GM23338 (cell line): ENCODE data around the gene ARF1. TPM values are rescaled to one million over a fixed set of nuclear protein-coding genes. Genes with fewer than 3 reads are reported as not detected.

ENCODE experiments used
- ATAC-seq: fragments of 200-7000 bp; cut with Tn5 transposase; 3 replicates; pipeline ENCODE4 v1.9.1; 2020
- DNase-seq: peaks from one replicate; pipeline ENCODE4 v3.0.0-alpha.2; 2015; ENCODE audit warnings: low spot score
- H2AFZ ChIP-seq: fragments of 200-600 bp; sonication (generic); 2 replicates; pipeline ENCODE4 v1.8.0; 2016; ENCODE audit warnings: antibody characterized with exemption, mild to moderate bottlenecking, moderate library complexity
- H3F3A ChIP-seq: fragments of 200-600 bp; sonication (generic); replicated peaks from 2 replicates; pipeline ENCODE4 v1.8.0; 2017; ENCODE audit warnings: antibody characterized with exemption, mixed run types, low read depth
- H3K27ac ChIP-seq: fragments of 200-600 bp; sonication (generic); 2 replicates; pipeline ENCODE4 v1.6.1; 2016; ENCODE audit warnings: low read depth
- H3K27me3 ChIP-seq: fragments of 200-600 bp; sonication (generic); 2 replicates; pipeline ENCODE4 v1.8.0; 2016; ENCODE audit warnings: mild to moderate bottlenecking, mixed run types, moderate library complexity; ENCODE audit not compliant: insufficient read depth
- H3K36me3 ChIP-seq: fragments of 200-600 bp; sonication (generic); 2 replicates; pipeline ENCODE4 v1.8.0; 2016; ENCODE audit warnings: mild to moderate bottlenecking; ENCODE audit not compliant: insufficient read depth
- H3K4me1 ChIP-seq: fragments of 200-600 bp; sonication (generic); 2 replicates; pipeline ENCODE4 v1.8.0; 2016; ENCODE audit warnings: mild to moderate bottlenecking, moderate library complexity; ENCODE audit not compliant: insufficient read depth
- H3K4me2 ChIP-seq: fragments of 200-600 bp; sonication (generic); 2 replicates; pipeline ENCODE4 v1.7.1; 2017; ENCODE audit warnings: mixed run types
- H3K4me3 ChIP-seq: fragments of 200-600 bp; sonication (generic); 2 replicates; pipeline ENCODE4 v1.6.1; 2016; ENCODE audit warnings: mixed run types
- H3K79me2 ChIP-seq: fragments of 200-600 bp; sonication (generic); replicated peaks from 2 replicates; pipeline ENCODE4 v1.8.0; 2017; ENCODE audit warnings: mild to moderate bottlenecking; ENCODE audit not compliant: insufficient read depth
- H3K9me2 ChIP-seq: fragments of 200-600 bp; sonication (generic); 2 replicates; pipeline ENCODE4 v1.8.0; 2017; ENCODE audit not compliant: insufficient read depth
- H4K20me1 ChIP-seq: fragments of 200-600 bp; sonication (generic); replicated peaks from 2 replicates; pipeline ENCODE4 v1.8.0; 2017; ENCODE audit warnings: mild to moderate bottlenecking; ENCODE audit not compliant: insufficient read depth
- H3K27ac Mint-ChIP-seq: 2 replicates; pipeline ENCODE4 v1.8.0; 2020; ENCODE audit warnings: inconsistent platforms, mild to moderate bottlenecking, moderate library complexity, mixed read lengths
- H3K27me3 Mint-ChIP-seq: 3 replicates; pipeline ENCODE4 v1.8.0; 2022; ENCODE audit warnings: low read depth, mild to moderate bottlenecking, moderate library complexity, mixed read lengths, inconsistent platforms; ENCODE audit not compliant: insufficient read depth, poor library complexity
- H3K36me3 Mint-ChIP-seq: 3 replicates; pipeline ENCODE4 v1.8.0; 2021; ENCODE audit warnings: low read depth, mild to moderate bottlenecking, inconsistent platforms, moderate library complexity, mixed read lengths
- H3K4me1 Mint-ChIP-seq: 3 replicates; pipeline ENCODE4 v1.8.0; 2020; ENCODE audit warnings: mild to moderate bottlenecking, inconsistent platforms, mixed read lengths
- H3K4me3 Mint-ChIP-seq: 3 replicates; pipeline ENCODE4 v1.8.0; 2021; ENCODE audit warnings: moderate library complexity, mild to moderate bottlenecking, inconsistent platforms, mixed read lengths
- H3K9me3 Mint-ChIP-seq: 3 replicates; pipeline ENCODE4 v1.8.0; 2020; ENCODE audit warnings: moderate library complexity, mild to moderate bottlenecking, inconsistent platforms, mixed read lengths
- CREB1 ChIP-seq: fragments of 250-450 bp; sonication (Bioruptor Pico); IDR thresholded peaks from 2 replicates; pipeline ENCODE4 v1.5.0; 2020; ENCODE audit warnings: low read depth, mild to moderate bottlenecking, moderate library complexity
- EZH2 ChIP-seq: fragments of 200-600 bp; sonication (generic); IDR thresholded peaks from one replicate; pipeline ENCODE4 v1.8.0; 2017; ENCODE audit warnings: antibody characterized with exemption, mild to moderate bottlenecking, low read depth; ENCODE audit not compliant: unreplicated experiment
- EZH2phosphoT487 ChIP-seq: fragments of 200-600 bp; sonication (generic); IDR thresholded peaks from one replicate; pipeline ENCODE4 v1.8.1; 2018; ENCODE audit warnings: antibody characterized with exemption; ENCODE audit not compliant: unreplicated experiment
- JUNB ChIP-seq: IDR thresholded peaks from one replicate; pipeline ENCODE4 v1.6.1; 2016; ENCODE audit warnings: antibody characterized with exemption; ENCODE audit not compliant: unreplicated experiment
- NANOG ChIP-seq: IDR thresholded peaks from 2 replicates; pipeline ENCODE4 v1.6.1; 2016; ENCODE audit warnings: antibody characterized with exemption, borderline replicate concordance
- POLR2AphosphoS5 ChIP-seq: IDR thresholded peaks from 2 replicates; pipeline ENCODE4 v1.6.1; 2016; ENCODE audit warnings: antibody characterized with exemption, low read depth
- STAT1 ChIP-seq: IDR thresholded peaks from one replicate; pipeline ENCODE4 v1.6.1; 2016; ENCODE audit warnings: antibody characterized with exemption; ENCODE audit not compliant: unreplicated experiment
- ZNF114 ChIP-seq: fragments of 250-450 bp; sonication (Bioruptor Pico); IDR thresholded peaks from 2 replicates; pipeline ENCODE4 v1.5.0; 2020; ENCODE audit warnings: mild to moderate bottlenecking, moderate library complexity
- ZNF331 ChIP-seq: fragments of 250-450 bp; sonication (Bioruptor Pico); IDR thresholded peaks from 2 replicates; pipeline ENCODE4 v1.5.0; 2020; ENCODE audit warnings: low read depth, mild to moderate bottlenecking, moderate library complexity
- polyA plus RNA-seq: library from polyadenylated mRNA; unstranded; fragments of >200 nt; fragmentation: Nextera tagmentation; extraction: Ambion mirVana; gene quantifications from 2 replicates; pipeline ENCODE4 v1.2.1, GENCODE V29; 2016
- total RNA-seq: library from RNA; depleted of rRNA; stranded (reverse); fragments of >200 nt; shearing (Covaris generic); gene quantifications from 2 replicates; pipeline ENCODE4 v1.2.3, GENCODE V29; 2014
- TF ChIP-seq, protein P1 (sequence below): IDR thresholded peaks from one replicate; pipeline ENCODE4 v1.6.1; 2018; ENCODE audit warnings: antibody characterized with exemption; ENCODE audit not compliant: unreplicated experiment
- TF ChIP-seq, protein P2 (sequence below), 2 experiments: fragments of 200-600 bp in 1 of 2; sonication (generic) in 1 of 2; conservative IDR thresholded peaks; 2 replicates each; pipeline versions ENCODE4 v1.5.1 to v1.6.1; 2016 to 2017; ENCODE audit warnings: antibody characterized with exemption in 2 of 2, low read depth in 2 of 2, mild to moderate bottlenecking in 2 of 2, moderate library complexity in 1 of 2
- TF ChIP-seq, protein P3 (sequence below): IDR thresholded peaks from 2 replicates; pipeline ENCODE4 v1.6.1; 2016; ENCODE audit warnings: antibody characterized with exemption
- TF ChIP-seq, protein P4 (sequence below): fragments of 250-450 bp; sonication (Bioruptor Pico); IDR thresholded peaks from 2 replicates; pipeline ENCODE4 v1.5.0; 2020; ENCODE audit warnings: mild to moderate bottlenecking, moderate library complexity

The ARF1 gene
- total and polyA plus RNA-seq, 2 experiments from 2014 or later, result 210 to 306 TPM

DNA sequence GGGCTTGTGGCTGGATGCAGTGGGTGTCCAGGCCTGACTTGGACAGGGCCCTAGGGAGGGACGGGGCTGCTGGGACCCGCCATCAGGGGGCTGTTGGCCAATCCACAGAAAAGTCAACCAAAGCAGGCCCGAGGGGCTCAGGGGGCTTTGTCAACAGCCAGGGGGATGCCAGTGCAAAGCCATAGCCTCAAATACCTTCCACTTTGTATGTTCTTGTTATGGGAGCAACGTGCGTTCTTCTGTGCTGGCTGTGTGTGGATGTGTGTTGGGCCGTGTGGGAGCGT, 35.4 kb upstream of the ARF1 start:
- Mint-ChIP-seq H3K4me1 (peaks cover 4% of the 10 kb centered on the region; the same call in 1 of the 3 replicates), H3K27me3 (peaks cover 34% of the 10 kb centered on the region), H3K36me3 (no peaks in the 10 kb centered on the region), H3K4me3 (no peak overlapping the region), H3K9me3 (no peaks in the 10 kb centered on the region), H3K27ac (no peak overlapping the region)
- H3K4me3 ChIP-seq, result no peak overlapping the region
- no peaks in the 10 kb centered on the region for H3K36me3 ChIP-seq
- no peak for TF ChIP-seq STAT1
- TF ChIP-seq ZNF114 (CRISPR knock-in tag), result no peak
- no peak for TF ChIP-seq POLR2AphosphoS5
- TF ChIP-seq, protein P1, sequence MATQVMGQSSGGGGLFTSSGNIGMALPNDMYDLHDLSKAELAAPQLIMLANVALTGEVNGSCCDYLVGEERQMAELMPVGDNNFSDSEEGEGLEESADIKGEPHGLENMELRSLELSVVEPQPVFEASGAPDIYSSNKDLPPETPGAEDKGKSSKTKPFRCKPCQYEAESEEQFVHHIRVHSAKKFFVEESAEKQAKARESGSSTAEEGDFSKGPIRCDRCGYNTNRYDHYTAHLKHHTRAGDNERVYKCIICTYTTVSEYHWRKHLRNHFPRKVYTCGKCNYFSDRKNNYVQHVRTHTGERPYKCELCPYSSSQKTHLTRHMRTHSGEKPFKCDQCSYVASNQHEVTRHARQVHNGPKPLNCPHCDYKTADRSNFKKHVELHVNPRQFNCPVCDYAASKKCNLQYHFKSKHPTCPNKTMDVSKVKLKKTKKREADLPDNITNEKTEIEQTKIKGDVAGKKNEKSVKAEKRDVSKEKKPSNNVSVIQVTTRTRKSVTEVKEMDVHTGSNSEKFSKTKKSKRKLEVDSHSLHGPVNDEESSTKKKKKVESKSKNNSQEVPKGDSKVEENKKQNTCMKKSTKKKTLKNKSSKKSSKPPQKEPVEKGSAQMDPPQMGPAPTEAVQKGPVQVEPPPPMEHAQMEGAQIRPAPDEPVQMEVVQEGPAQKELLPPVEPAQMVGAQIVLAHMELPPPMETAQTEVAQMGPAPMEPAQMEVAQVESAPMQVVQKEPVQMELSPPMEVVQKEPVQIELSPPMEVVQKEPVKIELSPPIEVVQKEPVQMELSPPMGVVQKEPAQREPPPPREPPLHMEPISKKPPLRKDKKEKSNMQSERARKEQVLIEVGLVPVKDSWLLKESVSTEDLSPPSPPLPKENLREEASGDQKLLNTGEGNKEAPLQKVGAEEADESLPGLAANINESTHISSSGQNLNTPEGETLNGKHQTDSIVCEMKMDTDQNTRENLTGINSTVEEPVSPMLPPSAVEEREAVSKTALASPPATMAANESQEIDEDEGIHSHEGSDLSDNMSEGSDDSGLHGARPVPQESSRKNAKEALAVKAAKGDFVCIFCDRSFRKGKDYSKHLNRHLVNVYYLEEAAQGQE, result no peak
- TF ChIP-seq, protein P2, sequence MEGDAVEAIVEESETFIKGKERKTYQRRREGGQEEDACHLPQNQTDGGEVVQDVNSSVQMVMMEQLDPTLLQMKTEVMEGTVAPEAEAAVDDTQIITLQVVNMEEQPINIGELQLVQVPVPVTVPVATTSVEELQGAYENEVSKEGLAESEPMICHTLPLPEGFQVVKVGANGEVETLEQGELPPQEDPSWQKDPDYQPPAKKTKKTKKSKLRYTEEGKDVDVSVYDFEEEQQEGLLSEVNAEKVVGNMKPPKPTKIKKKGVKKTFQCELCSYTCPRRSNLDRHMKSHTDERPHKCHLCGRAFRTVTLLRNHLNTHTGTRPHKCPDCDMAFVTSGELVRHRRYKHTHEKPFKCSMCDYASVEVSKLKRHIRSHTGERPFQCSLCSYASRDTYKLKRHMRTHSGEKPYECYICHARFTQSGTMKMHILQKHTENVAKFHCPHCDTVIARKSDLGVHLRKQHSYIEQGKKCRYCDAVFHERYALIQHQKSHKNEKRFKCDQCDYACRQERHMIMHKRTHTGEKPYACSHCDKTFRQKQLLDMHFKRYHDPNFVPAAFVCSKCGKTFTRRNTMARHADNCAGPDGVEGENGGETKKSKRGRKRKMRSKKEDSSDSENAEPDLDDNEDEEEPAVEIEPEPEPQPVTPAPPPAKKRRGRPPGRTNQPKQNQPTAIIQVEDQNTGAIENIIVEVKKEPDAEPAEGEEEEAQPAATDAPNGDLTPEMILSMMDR (conservative IDR thresholded peaks at IDR 0.05; ENCODE audit: low read depth in 2 of 2), result no peak
- no peak for TF ChIP-seq EZH2phosphoT487
- no peak for TF ChIP-seq EZH2
- no peak for TF ChIP-seq ZNF331 (CRISPR knock-in tag)
- TF ChIP-seq, protein P3, sequence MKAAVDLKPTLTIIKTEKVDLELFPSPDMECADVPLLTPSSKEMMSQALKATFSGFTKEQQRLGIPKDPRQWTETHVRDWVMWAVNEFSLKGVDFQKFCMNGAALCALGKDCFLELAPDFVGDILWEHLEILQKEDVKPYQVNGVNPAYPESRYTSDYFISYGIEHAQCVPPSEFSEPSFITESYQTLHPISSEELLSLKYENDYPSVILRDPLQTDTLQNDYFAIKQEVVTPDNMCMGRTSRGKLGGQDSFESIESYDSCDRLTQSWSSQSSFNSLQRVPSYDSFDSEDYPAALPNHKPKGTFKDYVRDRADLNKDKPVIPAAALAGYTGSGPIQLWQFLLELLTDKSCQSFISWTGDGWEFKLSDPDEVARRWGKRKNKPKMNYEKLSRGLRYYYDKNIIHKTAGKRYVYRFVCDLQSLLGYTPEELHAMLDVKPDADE, result no peak
- TF ChIP-seq, protein P4, sequence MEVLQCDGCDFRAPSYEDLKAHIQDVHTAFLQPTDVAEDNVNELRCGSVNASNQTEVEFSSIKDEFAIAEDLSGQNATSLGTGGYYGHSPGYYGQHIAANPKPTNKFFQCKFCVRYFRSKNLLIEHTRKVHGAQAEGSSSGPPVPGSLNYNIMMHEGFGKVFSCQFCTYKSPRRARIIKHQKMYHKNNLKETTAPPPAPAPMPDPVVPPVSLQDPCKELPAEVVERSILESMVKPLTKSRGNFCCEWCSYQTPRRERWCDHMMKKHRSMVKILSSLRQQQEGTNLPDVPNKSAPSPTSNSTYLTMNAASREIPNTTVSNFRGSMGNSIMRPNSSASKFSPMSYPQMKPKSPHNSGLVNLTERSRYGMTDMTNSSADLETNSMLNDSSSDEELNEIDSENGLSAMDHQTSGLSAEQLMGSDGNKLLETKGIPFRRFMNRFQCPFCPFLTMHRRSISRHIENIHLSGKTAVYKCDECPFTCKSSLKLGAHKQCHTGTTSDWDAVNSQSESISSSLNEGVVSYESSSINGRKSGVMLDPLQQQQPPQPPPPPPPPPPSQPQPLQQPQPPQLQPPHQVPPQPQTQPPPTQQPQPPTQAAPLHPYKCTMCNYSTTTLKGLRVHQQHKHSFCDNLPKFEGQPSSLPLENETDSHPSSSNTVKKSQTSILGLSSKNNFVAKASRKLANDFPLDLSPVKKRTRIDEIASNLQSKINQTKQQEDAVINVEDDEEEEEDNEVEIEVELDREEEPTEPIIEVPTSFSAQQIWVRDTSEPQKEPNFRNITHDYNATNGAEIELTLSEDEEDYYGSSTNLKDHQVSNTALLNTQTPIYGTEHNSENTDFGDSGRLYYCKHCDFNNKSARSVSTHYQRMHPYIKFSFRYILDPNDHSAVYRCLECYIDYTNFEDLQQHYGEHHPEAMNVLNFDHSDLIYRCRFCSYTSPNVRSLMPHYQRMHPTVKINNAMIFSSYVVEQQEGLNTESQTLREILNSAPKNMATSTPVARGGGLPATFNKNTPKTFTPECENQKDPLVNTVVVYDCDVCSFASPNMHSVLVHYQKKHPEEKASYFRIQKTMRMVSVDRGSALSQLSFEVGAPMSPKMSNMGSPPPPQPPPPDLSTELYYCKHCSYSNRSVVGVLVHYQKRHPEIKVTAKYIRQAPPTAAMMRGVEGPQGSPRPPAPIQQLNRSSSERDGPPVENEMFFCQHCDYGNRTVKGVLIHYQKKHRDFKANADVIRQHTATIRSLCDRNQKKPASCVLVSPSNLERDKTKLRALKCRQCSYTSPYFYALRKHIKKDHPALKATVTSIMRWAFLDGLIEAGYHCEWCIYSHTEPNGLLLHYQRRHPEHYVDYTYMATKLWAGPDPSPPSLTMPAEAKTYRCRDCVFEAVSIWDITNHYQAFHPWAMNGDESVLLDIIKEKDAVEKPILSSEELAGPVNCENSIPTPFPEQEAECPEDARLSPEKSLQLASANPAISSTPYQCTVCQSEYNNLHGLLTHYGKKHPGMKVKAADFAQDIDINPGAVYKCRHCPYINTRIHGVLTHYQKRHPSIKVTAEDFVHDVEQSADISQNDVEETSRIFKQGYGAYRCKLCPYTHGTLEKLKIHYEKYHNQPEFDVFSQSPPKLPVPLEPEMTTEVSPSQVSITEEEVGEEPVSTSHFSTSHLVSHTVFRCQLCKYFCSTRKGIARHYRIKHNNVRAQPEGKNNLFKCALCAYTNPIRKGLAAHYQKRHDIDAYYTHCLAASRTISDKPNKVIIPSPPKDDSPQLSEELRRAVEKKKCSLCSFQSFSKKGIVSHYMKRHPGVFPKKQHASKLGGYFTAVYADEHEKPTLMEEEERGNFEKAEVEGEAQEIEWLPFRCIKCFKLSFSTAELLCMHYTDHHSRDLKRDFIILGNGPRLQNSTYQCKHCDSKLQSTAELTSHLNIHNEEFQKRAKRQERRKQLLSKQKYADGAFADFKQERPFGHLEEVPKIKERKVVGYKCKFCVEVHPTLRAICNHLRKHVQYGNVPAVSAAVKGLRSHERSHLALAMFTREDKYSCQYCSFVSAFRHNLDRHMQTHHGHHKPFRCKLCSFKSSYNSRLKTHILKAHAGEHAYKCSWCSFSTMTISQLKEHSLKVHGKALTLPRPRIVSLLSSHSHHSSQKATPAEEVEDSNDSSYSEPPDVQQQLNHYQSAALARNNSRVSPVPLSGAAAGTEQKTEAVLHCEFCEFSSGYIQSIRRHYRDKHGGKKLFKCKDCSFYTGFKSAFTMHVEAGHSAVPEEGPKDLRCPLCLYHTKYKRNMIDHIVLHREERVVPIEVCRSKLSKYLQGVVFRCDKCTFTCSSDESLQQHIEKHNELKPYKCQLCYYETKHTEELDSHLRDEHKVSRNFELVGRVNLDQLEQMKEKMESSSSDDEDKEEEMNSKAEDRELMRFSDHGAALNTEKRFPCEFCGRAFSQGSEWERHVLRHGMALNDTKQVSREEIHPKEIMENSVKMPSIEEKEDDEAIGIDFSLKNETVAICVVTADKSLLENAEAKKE, result no peak
- no peak for TF ChIP-seq NANOG
- TF ChIP-seq JUNB, result no peak
- no peak for TF ChIP-seq CREB1
- H3K27ac ChIP-seq, result no peak overlapping the region
- no peaks in the 10 kb centered on the region; the same call in 1 of the 2 replicates for H4K20me1 ChIP-seq
- peaks cover 7% of the 10 kb centered on the region; the same call in 1 of the 2 replicates for H3K9me2 ChIP-seq
- H3K27me3 ChIP-seq, result peaks cover 47% of the 10 kb centered on the region
- no peak for ATAC-seq
- no peaks in the 10 kb centered on the region for H3K79me2 ChIP-seq
- H3K4me2 ChIP-seq, result no peak overlapping the region
- H2AFZ ChIP-seq, result no peak overlapping the region
- H3F3A ChIP-seq, result no peaks in the 10 kb centered on the region
- no peaks in the 10 kb centered on the region for H3K4me1 ChIP-seq
- no peak for DNase-seq
